Tibial nerve (tissue), 3 donors: Measurements from ENCODE around the gene PTPRG.

Source experiments
- CTCF ChIP-seq, 5 experiments: fragments of 200-600 bp in 3 of 5; fragments of 450-650 bp in 2 of 5; sonication (generic) in 3 of 5; IDR thresholded peaks; one replicate each; pipeline ENCODE4 v1.5.1; 2016 to 2019; ENCODE audit warnings: antibody characterized with exemption in 5 of 5, mild to moderate bottlenecking in 3 of 5, moderate library complexity in 2 of 5
- POLR2A ChIP-seq, 2 donors: fragments of 450-650 bp; IDR thresholded peaks; one replicate each; pipeline ENCODE4 v1.6.1; 2017; ENCODE audit warnings: antibody characterized with exemption in 2 of 2, mild to moderate bottlenecking in 2 of 2, moderate library complexity in 2 of 2

- TF ChIP-seq CTCF (IDR thresholded peaks at IDR 0.05), result no peak
- no peak for TF ChIP-seq POLR2A (IDR thresholded peaks at IDR 0.05)
Measured at GRCh38 chr3:61794341-61794740, 233.0 kb downstream of the PTPRG start.
